Right ventricle myocardium superior (tissue), 1 donor: Measurements from ENCODE around the gene PTGES2. TPM values are rescaled to one million over a fixed set of nuclear protein-coding genes. Genes with fewer than 3 reads are reported as not detected.
A peak's percentile ranks its signal among the peaks of the same experiment; 100 is the strongest.
"Not testable (repeated sequence)": the region's sequence is repeated elsewhere in the genome, so short reads cannot be mapped to it uniquely, and the experiment has no call there.

Experiments
- ATAC-seq: fragments of 200-7000 bp; cut with Tn5 transposase; one replicate; pipeline ENCODE4 v1.9.1; 2020; ENCODE audit warnings: mild to moderate bottlenecking; ENCODE audit not compliant: poor library complexity
- DNase-seq: peaks from one replicate; pipeline ENCODE4 v3.0.0-alpha.2; 2020
- intact Hi-C: fragments of 100-400 bp; cut with DNase I; formaldehyde crosslinking; loops from one replicate; pipeline ENCODE4 v1.11.2; 2022
- total RNA-seq: library from RNA; stranded (reverse); fragmentation: NEBNext Ultra II Directional; extraction: Animal tissue kit (Norgen Biotek cat#: 25700); gene quantifications from one replicate; pipeline ENCODE4 v1.2.1, GENCODE V29; 2021
- donor health status: DM: no; HTN: yes; CAD: no; lungs with severe emphysema.

PTGES2 gene
- total RNA-seq, 1 donor from 2014 or later = 155 TPM

GRCh38 chr9:128078504-128079434, 48.8 kb downstream of the PTGES2 start:
- ATAC-seq (no peak), DNase-seq (no peak)
- intact Hi-C loops = no loop called here

- intact Hi-C loops = no loop called here
- DNase-seq (no peak), ATAC-seq (no peak)
Observed at GRCh38 chr9:128077847-128078503, 49.6 kb downstream of the PTGES2 start.

GRCh38 chr9:128073253-128073886, 54.2 kb downstream of the PTGES2 start:
- DNase-seq = no peak
- intact Hi-C loops = no loop called here
- peak; percentile 15 for ATAC-seq

- DNase-seq = peak; percentile 80
- intact Hi-C loops = no loop called here
- ATAC-seq = no peak
Observed at GRCh38 chr9:128072144-128073021, 55.1 kb downstream of the PTGES2 start.

GRCh38 chr9:128071475-128071874, 56.1 kb downstream of the PTGES2 start:
- ATAC-seq, DNase-seq, intact Hi-C loops: not testable (repeated sequence)

GRCh38 chr9:128070874-128071273, 56.7 kb downstream of the PTGES2 start:
- DNase-seq = no peak
- intact Hi-C loops = no loop called here

More at GRCh38 chr9:128070874-128071273, 56.7 kb downstream of the PTGES2 start:
- no peak for ATAC-seq

Other genes starting within 250 kb of the PTGES2 start
- gene ST6GALNAC6, start 228.1 kb downstream of the PTGES2 start, total RNA-seq = 38.2 TPM
- gene ST6GALNAC4, start 210.7 kb downstream of the PTGES2 start, total RNA-seq = 18.1 TPM
- 0.48 TPM for gene PIP5KL1, start 197.0 kb downstream of the PTGES2 start, total RNA-seq
- 9.9 TPM for gene DPM2, start 189.9 kb downstream of the PTGES2 start, total RNA-seq
- gene EEIG1, start 146.7 kb downstream of the PTGES2 start, total RNA-seq = 21.8 TPM
- gene NAIF1, start 60.4 kb downstream of the PTGES2 start, total RNA-seq = 4.5 TPM
- 5.0 TPM for gene SLC25A25, start 59.5 kb downstream of the PTGES2 start, total RNA-seq
- gene LCN2, start 21.7 kb upstream of the PTGES2 start, total RNA-seq = not detected
- gene BBLN, start 32.5 kb upstream of the PTGES2 start, total RNA-seq = 31.3 TPM
- gene CIZ1, start 63.8 kb upstream of the PTGES2 start, total RNA-seq = 75.3 TPM
- gene DNM1, start 75.7 kb upstream of the PTGES2 start, total RNA-seq = 7.0 TPM
- 77.7 TPM for gene GOLGA2, start 148.3 kb upstream of the PTGES2 start, total RNA-seq
- gene SWI5, start 148.5 kb upstream of the PTGES2 start, total RNA-seq = 16.3 TPM
- gene TRUB2, start 194.7 kb upstream of the PTGES2 start, total RNA-seq = 35.5 TPM
- 29.5 TPM for gene COQ4, start 195.1 kb upstream of the PTGES2 start, total RNA-seq
- 19.0 TPM for gene SLC27A4, start 212.8 kb upstream of the PTGES2 start, total RNA-seq
- gene URM1, start 243.6 kb upstream of the PTGES2 start, total RNA-seq = 56.9 TPM